HG03097 (cell line): ENCODE results near the gene OSBPL2.

Experiments
- ATAC-seq: cut with Tn5 transposase; IDR thresholded peaks from one replicate; pipeline ENCODE4 v1.9.1; 2021; ENCODE audit not compliant: unreplicated experiment, low FRiP score

The OSBPL2 gene

DNA sequence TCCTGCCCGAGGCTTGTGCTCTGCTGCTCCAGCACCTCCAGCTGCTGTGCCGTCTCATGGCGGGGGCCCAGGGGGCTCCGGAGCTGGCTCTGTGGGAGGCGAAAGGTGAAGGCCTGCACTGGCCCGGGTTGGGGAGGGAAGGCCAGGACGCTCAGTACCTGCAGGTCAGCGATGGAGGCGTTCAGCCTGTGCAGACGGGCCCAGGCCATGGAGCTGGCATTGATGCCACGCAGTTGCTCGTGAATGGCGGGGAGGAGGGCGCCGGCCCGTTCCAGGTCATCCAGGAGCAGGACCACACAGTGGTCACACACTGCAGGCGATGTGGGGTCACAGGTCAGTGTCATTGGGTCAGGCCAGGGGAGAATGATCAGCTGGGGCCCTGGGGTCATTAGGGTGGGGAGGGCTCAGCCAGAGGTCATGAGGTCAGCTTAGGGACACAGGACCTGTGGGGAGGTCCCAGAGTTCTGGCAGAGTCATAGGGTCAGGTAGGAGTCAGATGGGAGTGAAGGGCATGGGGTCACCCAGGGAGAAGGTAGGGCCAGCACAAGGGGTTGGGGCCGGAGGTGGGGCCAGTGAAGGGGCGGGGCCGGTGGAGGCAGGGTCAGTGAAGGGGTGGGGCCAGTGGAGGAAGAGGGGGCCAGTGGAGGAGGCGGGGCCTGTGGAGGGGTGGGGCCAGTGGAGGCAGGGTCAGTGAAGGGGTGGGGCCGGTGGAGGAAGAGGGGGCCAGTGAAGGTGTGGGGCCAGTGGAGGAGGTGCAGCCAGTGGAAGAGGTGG, 82.4 kb downstream of the OSBPL2 start:
- no peak for ATAC-seq

DNA sequence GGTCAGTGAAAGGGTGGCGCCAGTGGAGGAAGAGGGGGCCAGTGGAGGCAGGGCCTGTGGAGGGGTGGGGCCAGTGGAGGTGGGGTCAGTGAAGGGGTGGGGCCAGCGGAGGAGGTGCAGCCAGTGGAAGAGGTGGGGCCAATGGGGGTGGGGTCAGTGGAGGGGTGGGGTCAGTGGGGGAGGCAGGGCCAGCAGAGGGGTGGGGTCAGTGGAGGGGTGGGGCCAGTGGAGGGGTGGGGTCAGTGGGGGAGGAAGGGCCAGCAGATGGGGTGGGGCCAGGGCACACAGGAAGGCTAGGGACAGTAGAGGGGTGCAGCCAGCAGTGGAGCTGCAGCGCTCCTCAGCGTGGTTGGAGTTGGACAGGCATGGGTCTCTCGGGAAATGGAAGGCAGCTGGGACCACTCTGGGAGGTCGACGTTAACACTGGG, 83.2 kb downstream of the OSBPL2 start:
- ATAC-seq, result no peak

- ATAC-seq, result no peak
Observed at GRCh38 chr20:62321975-62322374, 83.7 kb downstream of the OSBPL2 start.

DNA sequence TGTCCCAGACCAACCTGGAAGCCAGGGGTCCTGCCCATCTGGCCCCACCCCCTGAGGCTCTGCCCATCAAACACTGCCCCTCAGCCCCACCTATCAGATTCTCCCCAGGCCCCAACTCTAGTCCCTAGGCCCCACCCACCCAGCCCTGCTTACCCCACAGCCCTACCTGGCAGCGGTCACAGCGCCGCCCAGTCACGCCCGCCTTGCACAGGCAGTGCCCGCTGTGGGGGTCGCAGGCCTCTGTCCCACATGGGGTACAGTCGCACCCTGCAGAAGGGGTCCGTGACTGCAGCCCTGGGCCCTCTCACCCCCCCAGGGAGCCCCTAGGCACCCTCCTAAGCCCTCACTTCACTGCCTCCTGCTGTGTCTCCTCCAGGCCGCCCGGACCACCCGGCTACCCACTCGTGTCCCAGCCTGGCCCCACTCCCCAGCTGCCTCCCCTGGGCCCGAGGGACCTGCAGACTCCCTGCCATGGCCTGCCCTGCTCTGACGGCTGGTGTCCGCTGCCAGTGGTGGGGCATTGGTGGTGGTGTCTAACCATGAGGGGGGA, 84.2 kb downstream of the OSBPL2 start:
- no peak for ATAC-seq

- no peak for ATAC-seq
Observed at GRCh38 chr20:62323146-62323979, 85.0 kb downstream of the OSBPL2 start.

DNA sequence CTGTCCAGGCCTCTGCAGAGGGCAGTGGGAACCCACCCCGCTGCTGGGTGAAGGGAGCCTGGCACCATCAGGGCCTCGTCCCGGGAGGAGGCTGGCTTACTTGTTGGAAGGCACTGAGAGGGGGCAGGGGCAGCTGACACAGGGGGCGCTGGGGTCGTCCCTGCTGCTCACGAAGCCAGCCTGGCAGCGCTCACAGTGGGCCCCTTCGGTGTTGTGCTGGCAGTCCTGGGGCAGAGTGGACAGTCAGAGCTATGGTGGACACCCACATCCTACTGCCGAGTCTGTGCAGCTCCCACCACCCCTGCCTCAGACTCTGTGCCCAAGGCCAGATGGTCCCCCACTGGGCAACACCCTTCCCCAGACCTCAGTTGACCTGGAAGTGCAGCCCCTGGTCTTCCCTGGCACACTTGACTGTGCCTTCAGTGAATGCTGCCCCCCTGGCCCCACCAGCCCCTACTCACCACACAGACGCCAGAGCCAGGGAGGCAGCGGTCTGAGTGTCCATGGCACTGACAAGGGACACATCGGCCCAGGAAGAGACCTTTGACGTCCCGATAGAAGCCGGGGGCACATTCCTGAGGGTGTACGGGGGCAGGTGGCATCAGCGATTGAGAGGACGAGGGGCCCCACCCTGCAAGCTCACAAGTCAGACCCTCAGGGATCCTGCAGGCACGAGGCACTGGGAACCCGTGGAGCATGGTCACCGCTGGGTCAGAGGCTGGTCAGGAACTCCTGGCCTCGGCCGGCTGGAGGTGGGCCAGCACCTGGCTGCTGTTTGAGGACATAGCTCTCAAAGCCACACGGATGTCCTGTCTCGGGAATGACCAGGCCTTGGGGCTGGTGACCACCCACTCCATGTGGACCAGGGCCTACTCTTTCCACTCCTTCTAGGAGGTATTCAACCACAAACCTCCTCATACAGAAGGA, 85.9 kb downstream of the OSBPL2 start:
- no peak for ATAC-seq

GRCh38 chr20:62325172-62325905, 87.0 kb downstream of the OSBPL2 start:
- ATAC-seq, result no peak

DNA sequence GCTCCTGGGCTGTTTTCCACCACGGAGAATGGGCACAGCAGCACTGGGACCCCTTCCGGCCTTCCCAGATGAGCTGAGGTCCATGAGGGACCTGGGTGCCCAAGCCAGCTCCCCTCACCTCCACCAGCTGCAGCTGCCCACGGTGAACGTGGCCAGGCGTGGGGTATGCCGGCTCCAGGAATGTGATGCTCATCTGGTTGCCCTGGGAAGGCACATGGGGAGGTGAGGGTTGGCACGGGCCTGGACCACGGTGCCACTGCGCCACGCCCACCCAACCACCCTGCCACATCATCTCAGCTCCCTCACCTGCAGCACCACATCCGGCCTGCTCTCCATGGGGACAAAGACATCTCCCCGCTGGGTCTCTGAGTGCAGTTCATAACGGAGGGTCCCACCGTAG, 88.2 kb downstream of the OSBPL2 start:
- ATAC-seq, result no peak

DNA sequence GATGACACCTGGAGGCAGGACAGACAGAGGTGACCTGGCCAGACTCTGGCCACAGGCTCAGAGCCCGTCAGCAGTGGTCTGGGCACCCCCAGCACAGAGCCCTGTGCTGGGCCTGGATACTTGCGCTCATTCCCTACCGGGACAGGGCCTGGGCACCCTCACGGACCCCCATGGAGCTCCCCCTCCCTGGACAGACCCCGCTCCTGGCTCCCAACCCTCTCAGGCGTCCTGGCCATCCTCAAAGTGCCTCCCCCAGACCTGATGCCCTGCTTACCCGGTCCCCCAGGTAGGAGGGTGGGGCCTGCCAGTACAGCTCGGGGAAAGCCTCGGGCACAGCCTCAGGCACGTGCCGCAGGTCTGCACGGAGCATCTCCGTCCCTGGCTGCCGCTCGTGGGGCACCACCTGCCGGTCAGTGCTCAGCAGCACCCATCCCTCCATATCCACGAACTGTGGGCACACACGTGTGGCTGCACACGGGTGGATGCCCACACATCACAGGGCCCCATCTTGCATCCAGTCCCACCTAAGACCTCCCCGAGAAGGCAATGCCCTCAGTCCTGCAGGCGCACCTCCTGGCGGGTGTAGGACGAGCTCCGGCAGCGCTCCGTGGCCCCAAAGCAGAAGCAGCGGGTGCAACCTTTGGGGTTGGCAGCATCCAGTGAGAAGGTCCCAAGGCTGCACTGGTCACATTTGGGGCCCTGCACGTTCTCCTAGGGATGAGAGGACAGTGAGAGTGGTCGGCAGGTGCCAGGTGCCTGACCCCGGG, 88.8 kb downstream of the OSBPL2 start:
- ATAC-seq, result no peak

- ATAC-seq, result no peak
Observed at GRCh38 chr20:62327726-62328495, 89.6 kb downstream of the OSBPL2 start.

DNA sequence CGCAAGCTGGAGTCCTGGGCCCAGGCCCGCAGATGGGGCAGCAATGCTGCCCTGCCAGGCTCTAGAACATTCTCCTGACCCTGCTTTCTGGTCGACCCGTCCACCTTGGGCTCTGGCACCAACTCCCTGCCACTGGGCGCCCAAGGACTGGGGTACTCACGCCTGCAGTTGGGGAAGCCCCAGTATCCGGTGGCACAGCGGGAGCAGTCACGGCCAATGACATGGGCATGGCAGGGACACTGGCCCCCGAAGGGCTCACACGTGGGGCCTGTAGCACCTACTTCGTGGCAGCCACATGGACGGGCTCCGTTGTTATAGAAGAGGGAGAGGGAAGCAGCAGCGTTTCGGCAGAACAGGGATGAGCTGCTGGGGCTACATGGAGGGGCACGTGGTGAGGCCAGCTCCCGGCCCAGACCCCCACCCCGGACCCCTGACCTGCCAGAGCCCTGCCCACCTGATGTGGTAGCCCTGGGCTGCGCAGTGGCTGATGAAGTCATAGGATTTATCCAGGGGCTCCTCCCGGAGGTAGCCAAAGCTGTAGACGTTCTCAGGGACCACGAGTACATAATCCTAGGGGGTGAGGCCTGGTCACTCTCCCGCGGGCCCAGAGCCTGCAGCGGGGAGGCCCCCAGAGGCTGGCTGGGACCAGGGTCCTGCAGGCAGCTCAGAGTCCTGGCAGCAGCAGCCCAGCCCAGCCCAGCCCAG, 90.5 kb downstream of the OSBPL2 start:
- ATAC-seq, result no peak

DNA sequence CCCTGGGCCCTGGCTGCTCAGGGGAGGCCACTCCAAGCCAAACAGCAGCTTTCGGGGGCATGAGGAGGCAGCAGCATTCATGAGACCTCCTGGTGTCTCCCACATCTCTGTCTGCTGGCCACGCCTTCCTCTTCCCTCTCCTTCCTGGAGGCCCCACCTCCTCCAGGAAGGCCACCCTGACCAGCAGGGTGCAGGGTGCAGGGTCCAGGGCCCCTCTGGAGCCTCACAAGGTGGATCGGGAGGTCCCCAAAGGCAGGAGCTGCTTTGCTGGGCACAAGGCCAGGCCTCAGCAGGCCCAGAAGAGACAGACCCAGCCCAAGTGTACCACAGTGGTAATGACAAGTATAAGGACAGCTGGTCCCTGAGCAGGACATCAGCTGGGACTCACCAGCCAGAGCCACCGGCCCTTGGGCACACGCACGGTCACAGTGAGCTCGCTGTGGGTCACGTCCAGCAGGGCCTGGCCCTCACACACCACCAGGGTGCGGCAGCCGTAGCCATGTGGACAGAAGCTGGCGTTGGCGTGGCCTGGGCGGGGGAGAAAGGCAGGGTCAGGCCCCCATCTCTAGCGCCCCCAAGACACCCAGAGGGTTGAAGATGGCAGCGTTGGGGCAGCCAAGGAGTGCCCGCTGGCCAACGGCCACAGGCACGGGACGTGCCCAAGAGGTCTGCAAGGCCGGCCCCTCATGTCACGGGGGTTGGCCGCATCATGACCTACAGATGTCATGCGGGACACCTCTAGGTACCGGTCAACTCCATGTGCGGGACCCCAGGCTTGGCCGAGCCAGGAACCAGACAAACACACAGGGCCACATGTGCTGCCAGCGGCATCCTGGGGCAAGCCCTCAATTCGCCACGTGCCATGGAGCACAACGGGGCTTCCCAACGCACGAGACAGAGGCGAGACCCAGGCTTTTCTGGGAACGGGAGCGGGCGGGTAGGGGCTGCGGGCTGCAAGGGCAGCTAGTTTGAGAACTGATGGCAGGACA, 91.4 kb downstream of the OSBPL2 start:
- no peak for ATAC-seq

DNA sequence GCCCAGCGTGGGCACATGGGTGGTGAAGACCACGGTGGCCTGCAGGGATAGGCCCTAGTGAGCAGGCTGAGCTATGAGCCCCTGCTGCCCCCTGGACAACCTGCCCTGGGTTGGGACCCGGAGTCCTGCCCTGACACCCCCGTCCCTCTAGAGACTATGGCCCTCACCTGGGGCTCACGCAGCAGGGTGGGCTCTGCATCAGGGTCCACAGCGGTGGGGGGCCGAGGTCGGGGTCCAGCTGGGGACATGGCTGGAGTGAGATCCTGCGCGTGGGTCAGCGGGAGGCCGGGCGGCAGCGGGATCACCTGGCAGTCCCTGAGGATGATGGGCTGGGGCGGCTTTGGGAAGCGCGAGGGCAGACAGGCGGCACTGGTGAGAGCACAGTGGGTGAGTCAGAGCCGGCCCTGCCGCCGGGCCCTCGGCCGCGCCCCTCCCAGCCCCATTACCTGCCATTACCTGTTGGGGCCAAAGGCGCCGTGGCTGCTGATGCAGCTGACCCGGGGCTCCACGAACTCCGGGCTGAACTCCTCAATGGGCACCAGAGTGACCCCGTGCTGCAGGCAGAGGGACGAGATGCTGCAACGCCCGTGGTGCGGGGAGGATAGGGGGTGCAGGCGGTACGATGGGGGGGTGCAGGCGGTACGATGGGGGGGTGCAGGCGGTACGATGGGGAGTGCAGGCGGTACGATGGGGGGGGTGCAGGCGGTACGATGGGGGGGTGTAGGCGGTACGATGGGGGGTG, 92.4 kb downstream of the OSBPL2 start:
- ATAC-seq, result no peak

GRCh38 chr20:62331347-62331746, 93.0 kb downstream of the OSBPL2 start:
- no peak for ATAC-seq

- ATAC-seq, result no peak
Observed at GRCh38 chr20:62332421-62332820, 94.1 kb downstream of the OSBPL2 start.
